Stimulated activated CD4-positive, alpha-beta T cell treated with anti-CD3 and anti-CD28 coated beads, TNF-alpha, amount 100 ng/mL, for 4 hours (primary cell): Measurements from ENCODE around the gene ITGA5.
"Not testable (repeated sequence)": the region's sequence is repeated elsewhere in the genome, so short reads cannot be mapped to it uniquely, and the experiment has no call there.

Source experiments
- DNase-seq, 3 experiments: peaks; one replicate each; pipeline ENCODE4 v3.0.0-alpha.2; 2020; ENCODE audit warnings: low read depth in 3 of 3

Gene ITGA5

DNA sequence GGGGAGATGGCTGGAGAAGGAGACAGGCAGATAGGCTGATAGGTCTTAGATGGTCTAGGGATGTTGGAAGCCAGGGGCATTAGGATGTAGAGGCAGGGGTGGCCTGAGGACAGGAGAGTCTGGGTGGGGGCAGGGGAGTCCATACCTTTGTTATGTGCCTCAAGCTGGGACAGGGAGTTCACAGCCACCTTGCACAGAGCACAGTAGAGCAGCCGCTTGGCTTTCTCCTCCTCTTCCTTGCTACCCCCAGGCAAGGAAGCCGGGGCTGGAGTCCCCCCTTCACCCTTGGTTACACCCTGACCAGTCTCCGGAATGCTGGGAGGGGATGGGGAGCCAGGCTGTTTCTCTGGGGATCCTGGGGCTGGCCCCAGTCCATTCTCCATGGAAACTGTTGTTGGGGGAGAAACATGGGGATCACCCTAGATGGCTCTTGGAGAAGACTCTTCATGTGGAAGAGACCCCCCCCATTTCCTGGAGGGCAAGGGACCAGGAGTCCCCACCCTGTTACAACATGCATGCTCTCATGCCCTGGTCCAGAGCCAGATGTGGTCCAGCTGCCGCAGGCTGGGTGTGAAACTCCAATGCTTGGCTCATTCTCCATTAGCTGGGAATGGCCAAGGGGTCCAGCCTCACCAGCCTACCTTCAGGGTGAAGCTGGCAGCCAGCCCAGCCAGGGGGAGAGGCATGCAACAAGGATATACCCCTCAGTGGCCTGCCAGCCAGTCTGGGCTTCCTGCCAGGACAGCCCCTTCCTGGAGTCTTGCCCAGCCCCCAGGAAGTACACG is 47.5 kb downstream of the ITGA5 start:
- no peak for DNase-seq

DNA sequence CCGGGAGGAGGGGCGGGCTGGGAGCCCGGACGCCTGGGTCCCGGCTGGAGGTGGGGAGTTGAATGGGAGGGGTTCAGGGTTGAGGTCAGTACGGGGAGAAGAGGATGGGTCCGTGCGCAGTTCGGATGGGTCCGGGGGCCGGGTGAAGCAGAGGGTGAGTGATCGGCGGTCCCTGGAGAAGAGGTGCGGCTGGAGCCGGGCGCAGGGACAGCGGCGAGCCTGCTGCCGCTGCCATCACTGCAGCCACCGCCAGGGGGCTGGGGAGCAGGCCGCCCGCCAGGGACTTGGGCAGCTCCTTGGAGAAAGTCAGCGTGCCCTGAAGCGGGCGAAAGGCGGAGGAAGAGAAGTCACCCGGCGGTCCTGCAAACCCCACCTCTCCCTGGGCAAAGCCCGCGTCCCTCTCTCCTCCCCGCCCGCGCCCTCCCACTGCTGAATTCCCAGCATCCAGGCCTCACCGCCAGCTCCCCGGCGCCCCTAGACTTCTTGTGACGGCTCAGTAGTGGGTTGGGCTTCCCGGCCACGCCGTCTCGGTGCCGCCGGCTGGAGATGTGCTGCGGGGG is 48.8 kb downstream of the ITGA5 start:
- no peak for DNase-seq

- no peak for DNase-seq
These were observed 49.4 kb downstream of the ITGA5 start for GRCh38 chr12:54369597-54370131.

GRCh38 chr12:54368709-54369596 is 50.1 kb downstream of the ITGA5 start:
- peak; percentile 80 to 87 (median 82) for DNase-seq

DNA sequence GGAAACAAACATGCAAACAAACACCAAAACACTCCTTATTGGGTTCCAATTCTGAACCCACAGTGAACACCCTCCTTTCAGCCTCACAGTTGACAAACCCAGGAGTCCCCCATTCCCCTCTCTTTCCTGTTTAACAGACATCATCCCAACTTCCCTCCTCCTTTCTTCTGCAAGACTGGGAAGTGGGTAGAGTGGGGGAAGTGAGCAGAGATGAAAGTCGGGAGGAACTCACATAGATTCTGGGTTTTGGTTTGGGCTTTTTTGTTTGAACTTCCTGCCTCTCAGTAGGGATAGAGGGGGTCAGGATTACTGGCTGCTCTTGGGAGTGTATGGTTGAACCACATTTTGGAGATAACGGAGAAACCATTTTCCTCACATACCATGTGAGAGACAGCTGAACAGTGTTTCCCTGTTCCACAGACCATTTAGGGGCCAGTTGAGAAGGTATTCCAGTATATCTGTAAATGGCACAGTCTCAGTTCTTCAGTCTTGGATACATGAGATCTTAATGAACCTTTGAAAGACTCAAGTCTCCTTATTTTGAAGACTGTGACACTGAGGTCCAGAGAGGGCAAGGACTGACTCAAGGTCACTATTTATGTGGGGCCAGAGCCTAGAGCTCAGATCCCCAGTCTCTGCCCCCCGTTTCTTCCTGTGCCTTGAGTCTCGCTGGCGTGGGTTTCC is 50.9 kb downstream of the ITGA5 start:
- no peak for DNase-seq

GRCh38 chr12:54364413-54364812 is 54.7 kb downstream of the ITGA5 start, which contains the start of gene GPR84:
TSS of gene GPR84 (minus strand) at chr12:54364486. CDS start at chr12:54363851, 635 bp downstream.
- no peak for DNase-seq

DNA sequence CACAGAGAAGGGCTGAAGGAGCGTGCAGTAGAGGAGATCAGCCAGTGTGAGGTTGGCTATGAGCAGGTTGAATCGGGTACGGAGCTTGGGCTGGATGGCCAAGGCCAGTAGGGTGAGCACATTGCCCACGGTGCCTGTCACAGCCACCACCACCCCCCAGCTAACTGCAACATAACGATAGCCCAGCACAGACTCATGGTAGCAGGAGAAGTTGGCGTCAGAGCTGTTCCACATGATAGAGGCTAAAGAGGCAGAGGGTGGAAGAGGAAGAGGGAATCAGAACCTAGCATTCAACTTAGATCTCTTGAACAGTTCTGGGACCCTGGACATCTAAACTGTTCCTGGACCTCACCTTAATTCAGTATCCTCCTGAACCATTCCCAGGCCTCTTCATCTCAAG is 55.4 kb downstream of the ITGA5 start:
- no peak for DNase-seq

DNA sequence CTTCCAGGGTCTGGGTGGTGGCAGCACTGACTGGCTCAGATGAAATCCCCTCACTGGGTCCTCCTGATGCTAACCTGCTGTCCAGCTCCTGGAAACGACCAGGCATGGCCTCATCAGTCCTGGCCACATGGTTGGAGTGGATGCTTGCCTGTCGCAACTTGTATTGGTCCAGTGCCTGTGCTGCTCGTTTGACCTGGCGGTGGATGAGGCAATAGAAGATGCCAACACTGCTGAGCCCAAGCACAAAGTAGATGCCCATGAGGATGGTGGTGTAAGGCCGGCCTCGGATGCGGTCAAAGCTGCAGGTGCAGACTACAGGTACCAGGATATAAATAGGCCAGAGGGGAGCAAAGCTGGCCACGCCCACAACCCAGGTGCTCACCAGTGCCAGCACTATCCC is 56.0 kb downstream of the ITGA5 start:
- DNase-seq = no peak

DNA sequence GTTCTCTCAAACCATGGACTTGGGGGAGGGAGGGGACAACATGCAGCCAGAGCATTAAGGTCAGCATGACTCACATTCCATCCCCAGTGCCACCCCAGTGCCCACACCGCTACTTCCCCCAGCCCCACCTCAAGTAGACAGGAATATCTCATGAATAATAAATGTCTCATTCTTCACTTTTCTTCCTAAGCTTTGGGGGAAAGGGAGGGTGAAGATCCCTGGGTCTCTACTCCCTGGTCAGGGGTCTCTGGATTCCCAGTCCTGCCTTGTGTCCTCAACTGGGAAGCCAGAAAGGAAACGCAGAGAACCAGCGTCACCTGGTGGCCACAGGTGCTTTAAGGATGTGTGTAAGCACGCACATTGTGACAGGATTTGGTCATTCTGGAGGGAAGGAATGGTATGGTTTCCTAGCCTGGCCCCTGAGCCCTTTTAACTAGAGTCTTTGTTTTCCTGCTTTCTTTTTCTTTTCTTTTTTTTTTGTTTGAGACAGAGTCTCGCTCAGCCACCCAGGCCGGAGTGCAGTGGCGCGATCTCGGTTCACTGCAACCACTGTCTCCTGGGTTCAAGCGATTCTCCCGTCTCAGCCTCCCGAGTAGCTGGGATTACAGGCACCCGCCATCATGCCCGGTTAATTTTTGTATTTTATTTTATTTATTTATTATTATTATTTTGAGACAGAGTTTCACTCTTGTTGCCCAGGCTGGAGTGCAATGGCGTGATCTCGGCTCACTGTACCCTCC is 58.2 kb downstream of the ITGA5 start:
- no peak for DNase-seq

- no peak for DNase-seq
These were observed 59.2 kb downstream of the ITGA5 start for GRCh38 chr12:54359762-54360351.

DNA sequence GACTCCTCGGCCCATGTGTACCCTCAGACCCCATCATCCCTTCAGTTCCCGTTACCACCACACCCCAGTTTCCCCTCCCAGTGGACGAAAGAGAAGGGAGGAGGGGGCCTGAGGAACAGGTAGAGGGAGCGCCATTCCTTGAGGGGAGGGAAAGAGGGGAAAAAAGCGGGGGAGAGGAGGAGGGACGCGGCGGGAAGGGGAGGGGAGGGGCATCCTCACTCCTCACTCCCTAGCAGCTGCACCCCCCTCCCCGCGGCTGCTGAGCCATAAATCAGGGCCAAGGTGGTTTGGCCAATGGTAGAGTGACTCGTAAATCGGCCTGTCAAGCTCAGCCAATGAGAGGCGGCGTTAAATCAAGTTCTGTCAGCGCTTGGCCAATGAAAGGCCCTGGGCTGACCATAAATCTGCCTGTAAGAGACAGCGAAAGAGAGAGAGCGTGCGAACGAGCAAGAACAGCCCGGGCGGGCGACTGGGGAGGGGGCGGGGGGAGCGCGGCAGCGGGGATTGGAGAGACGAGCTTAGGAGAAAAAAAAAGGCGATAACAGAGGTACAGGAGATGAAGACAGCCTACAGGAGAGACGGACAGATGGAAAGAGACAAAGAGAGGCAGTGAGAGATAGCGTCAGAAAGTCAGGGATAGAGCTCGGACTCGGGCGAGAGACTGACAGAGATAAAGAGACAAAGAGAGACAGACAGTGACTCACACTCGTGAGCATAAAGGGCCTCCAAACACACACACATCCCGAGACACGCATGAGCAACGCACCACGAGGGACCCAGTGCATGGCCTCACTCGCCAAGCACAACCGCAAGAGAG is 59.9 kb downstream of the ITGA5 start:
- DNase-seq = peak; percentile 65 to 89 (median 86)

- DNase-seq = peak in 1 of 3 experiments; percentile 35
These were observed 60.7 kb downstream of the ITGA5 start for GRCh38 chr12:54358191-54358944.

DNA sequence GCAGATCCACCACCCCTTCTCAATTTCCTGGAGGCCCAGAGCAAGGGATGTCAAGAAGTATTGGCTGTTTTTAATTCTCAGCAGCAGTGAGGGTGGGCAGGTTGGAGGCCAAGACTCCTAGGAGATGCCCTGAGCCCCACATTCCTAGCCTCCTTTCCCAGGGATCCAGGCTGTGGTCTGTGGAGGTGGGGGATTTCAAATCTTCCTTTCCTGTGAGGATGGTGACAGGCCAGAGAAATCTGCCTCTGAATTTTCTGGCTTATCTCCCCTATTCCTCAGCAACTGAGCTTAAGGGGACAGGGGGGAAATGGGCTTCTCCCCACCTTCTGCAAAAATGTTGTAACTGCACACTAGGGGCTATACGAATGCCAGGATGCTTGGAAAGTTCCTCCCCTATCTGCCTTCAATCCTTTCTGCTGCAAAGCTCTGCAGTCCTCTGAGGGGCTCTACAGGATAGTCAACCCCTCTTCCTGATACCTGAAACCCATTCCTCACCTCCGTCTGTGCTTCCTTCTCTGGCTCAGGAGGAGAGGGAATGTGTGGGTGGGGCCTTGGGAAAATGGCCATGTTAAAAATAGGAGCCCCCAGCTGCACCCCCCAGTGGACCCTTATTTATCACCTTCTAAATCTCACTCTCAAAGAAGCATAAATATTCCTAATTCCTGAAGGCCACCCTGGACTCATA is 61.4 kb downstream of the ITGA5 start:
- DNase-seq = no peak

GRCh38 chr12:54356951-54357356 is 62.1 kb downstream of the ITGA5 start:
- DNase-seq = no peak

DNA sequence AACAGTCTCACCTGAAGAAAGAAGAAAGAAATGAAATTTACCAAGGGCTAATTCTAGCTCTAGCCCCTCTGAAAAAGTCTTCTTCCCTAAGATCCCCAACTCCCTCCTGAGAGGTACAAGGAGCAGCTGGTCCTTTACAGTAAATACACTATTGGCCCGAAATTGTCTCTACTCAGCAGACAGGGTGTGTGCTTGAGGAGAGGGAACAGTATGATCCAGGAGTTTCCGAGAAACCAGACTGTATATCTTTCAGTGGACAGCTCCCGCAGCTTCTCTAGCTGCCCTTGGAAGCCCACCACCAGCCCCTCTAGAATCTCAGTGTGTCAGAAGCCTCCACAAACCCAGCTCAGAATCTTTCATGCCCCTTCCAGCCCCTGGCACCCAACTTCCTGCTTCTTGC is 62.8 kb downstream of the ITGA5 start:
- no peak for DNase-seq

DNA sequence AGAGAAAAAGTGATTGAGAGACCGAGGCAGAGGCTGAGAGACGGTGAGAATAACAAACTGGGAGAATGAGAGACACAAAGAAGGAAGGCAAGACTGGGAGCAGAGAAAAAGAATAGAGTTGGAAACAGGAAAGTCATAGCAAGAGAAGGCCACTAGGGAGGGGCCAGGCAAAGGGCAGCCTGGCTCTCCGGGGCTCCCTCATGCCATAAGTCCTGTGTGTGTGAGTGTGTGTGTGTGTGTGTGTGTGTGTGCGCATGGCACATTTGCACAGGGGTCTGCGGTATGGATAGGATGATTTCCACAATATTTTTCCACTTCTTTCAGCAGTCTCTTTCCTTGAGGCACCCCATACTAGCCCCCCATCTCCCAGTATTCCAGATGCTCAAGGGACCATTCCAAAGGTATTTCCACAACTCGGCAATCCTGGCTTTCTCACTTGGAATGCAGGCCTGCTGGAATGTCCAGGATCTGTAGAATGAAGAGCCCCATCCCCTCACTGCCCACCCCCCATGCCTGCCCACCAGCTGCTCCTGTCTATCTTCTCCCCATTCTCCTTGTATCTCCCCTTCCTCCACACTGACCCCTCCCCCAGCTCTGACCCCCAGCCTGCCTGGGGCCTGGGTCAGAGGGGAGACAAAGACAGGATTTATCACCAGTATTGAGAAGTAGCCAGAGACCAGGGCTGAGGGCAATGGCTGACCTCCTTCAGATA is 63.8 kb downstream of the ITGA5 start:
- no peak for DNase-seq

DNA sequence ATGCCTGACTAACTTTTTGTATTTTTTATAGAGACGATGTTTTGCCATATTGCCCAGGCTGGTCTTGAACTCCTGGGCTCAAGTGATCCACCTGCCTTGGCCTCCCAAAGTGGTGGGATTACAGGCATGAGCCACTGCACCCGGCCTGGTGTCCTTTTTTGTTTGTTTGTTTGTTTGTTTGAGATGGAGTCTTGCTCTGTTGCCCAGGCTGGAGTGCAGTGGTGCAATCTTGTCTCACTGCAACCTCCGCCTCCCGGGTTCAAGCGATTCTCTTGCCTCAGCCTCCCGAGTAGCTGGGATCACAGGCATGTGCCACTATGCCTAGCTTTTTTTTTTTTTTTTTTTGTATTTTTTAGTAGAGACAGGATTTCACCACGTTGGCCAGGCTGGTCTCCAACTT is 64.8 kb downstream of the ITGA5 start:
- not testable (repeated sequence) for DNase-seq
